Esophagus squamous epithelium (tissue), 4 donors: Measurements from ENCODE around the gene RILP.

Experiments used
- CTCF ChIP-seq, 6 experiments: fragments of 450-650 bp in 4 of 6; fragments of 200-600 bp in 2 of 6; sonication (generic) in 2 of 6; IDR thresholded peaks; one replicate each; pipeline ENCODE4 v1.5.1; 2016 to 2019; ENCODE audit warnings: antibody characterized with exemption in 6 of 6, mild to moderate bottlenecking in 4 of 6, moderate library complexity in 4 of 6
- POLR2A ChIP-seq, 4 donors: fragments of 450-650 bp; IDR thresholded peaks; one replicate each; pipeline ENCODE4 v1.6.1; 2017; ENCODE audit warnings: antibody characterized with exemption in 4 of 4, mild to moderate bottlenecking in 4 of 4, moderate library complexity in 3 of 4

GRCh38 chr17:1629504-1630310, 20.0 kb downstream of the RILP start:
- TF ChIP-seq CTCF (IDR thresholded peaks at IDR 0.05), result peak in 5 of 6 experiments; percentile 46 to 81 (median 71)
- TF ChIP-seq POLR2A (IDR thresholded peaks at IDR 0.05), result no peak
